NB4 (cell line): ENCODE results near the gene CIART.

Experiments
- MYC ChIP-seq: IDR thresholded peaks from 2 replicates; pipeline ENCODE4 v1.6.1; 2011; ENCODE audit warnings: low read depth, low read length
- POLR2A ChIP-seq: IDR thresholded peaks from 2 replicates; pipeline ENCODE4 v1.6.1; 2011; ENCODE audit warnings: mild to moderate bottlenecking; ENCODE audit not compliant: insufficient read length; ENCODE audit errors: extremely low read depth
- TF ChIP-seq, protein P1 (sequence below): IDR thresholded peaks from one replicate; pipeline ENCODE4 v1.5.1; 2012; ENCODE audit warnings: low read depth, low read length
- TF ChIP-seq, protein P2 (sequence below): IDR thresholded peaks from 2 replicates; pipeline ENCODE4 v1.6.1; 2011; ENCODE audit warnings: low read depth, low read length

DNA sequence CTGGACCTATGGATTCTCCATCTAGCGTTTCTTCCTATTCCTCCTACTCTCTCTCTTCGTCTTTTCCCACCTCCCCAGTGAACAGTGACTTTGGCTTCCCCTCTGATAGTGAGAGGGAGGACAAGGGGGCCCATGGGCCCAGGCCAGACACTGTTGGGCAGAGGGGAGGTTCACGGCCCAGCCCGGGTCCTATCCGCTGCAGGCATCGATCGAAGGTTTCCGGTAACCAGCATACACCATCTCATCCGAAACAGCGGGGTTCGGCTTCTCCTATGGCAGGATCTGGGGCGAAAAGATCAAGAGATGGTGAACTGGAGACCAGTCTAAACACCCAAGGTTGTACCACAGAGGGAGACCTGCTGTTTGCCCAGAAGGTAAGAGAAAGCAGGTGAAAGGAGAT is 906 bp downstream of the CIART start:
- TF ChIP-seq POLR2A: no peak
- TF ChIP-seq, protein P1, sequence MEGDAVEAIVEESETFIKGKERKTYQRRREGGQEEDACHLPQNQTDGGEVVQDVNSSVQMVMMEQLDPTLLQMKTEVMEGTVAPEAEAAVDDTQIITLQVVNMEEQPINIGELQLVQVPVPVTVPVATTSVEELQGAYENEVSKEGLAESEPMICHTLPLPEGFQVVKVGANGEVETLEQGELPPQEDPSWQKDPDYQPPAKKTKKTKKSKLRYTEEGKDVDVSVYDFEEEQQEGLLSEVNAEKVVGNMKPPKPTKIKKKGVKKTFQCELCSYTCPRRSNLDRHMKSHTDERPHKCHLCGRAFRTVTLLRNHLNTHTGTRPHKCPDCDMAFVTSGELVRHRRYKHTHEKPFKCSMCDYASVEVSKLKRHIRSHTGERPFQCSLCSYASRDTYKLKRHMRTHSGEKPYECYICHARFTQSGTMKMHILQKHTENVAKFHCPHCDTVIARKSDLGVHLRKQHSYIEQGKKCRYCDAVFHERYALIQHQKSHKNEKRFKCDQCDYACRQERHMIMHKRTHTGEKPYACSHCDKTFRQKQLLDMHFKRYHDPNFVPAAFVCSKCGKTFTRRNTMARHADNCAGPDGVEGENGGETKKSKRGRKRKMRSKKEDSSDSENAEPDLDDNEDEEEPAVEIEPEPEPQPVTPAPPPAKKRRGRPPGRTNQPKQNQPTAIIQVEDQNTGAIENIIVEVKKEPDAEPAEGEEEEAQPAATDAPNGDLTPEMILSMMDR: no peak
- TF ChIP-seq MYC: no peak
- TF ChIP-seq, protein P2, sequence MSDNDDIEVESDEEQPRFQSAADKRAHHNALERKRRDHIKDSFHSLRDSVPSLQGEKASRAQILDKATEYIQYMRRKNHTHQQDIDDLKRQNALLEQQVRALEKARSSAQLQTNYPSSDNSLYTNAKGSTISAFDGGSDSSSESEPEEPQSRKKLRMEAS: no peak
